CMK (cell line): ENCODE results near the gene MYO9B.

Experiments used
- DNase-seq: peaks from one replicate; pipeline ENCODE4 v3.0.0-alpha.2; 2010; ENCODE audit warnings: low read depth

MYO9B gene, protein sequence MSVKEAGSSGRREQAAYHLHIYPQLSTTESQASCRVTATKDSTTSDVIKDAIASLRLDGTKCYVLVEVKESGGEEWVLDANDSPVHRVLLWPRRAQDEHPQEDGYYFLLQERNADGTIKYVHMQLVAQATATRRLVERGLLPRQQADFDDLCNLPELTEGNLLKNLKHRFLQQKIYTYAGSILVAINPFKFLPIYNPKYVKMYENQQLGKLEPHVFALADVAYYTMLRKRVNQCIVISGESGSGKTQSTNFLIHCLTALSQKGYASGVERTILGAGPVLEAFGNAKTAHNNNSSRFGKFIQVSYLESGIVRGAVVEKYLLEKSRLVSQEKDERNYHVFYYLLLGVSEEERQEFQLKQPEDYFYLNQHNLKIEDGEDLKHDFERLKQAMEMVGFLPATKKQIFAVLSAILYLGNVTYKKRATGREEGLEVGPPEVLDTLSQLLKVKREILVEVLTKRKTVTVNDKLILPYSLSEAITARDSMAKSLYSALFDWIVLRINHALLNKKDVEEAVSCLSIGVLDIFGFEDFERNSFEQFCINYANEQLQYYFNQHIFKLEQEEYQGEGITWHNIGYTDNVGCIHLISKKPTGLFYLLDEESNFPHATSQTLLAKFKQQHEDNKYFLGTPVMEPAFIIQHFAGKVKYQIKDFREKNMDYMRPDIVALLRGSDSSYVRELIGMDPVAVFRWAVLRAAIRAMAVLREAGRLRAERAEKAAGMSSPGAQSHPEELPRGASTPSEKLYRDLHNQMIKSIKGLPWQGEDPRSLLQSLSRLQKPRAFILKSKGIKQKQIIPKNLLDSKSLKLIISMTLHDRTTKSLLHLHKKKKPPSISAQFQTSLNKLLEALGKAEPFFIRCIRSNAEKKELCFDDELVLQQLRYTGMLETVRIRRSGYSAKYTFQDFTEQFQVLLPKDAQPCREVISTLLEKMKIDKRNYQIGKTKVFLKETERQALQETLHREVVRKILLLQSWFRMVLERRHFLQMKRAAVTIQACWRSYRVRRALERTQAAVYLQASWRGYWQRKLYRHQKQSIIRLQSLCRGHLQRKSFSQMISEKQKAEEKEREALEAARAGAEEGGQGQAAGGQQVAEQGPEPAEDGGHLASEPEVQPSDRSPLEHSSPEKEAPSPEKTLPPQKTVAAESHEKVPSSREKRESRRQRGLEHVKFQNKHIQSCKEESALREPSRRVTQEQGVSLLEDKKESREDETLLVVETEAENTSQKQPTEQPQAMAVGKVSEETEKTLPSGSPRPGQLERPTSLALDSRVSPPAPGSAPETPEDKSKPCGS (N-terminal part only)

DNA sequence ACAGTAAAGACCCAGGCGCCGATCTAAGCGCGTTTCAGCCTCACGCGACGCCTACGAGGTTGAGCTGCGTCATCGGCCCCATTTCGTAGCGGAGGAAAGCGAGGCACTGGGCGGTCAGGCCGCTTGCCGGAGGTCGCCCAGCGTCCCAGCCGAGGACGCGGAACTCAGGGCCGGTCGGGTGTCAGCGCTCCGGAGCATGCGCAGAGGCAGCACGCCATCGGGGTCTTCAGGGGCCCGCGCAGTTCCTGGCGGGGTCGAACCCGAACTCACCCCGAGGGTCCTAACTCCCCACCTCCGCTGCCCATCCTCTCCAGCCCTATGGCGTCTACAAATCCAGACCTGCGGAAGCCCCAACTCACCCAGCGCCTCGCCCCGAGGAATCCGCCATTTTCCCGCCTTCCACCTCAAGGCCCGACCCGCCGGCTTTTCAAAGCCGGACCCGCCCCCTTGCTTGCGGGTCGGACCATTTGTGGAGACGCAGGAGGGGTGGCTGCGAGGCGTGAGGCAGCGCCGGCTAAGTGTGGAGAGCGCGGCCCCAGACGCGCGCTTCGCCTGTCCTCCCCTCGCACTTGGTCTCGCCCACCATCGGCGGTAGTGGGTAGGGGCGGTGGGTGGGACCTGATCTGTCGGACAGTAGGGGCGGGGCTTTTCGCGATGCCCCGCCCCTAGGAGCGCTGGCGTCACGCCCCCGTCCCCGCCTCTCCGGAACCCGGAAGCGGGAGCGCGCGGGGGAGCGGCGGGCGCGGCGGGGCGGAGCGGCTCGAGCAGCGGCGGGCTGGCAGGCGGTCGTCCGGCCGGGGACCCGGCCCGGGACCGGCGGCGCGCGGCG, at the start of gene MYO9B, which contains the start of gene HAUS8:
Gene MYO9B (plus strand): TSS at position 743 of the 829 bp plus-strand sequence. CDS start 25,941 bp downstream, outside the sequence.
Gene HAUS8 (minus strand): TSS at position 418 of the 829 bp plus-strand sequence. CDS start 30 bp downstream, at position 388.
- peak; percentile 99 for DNase-seq

DNA sequence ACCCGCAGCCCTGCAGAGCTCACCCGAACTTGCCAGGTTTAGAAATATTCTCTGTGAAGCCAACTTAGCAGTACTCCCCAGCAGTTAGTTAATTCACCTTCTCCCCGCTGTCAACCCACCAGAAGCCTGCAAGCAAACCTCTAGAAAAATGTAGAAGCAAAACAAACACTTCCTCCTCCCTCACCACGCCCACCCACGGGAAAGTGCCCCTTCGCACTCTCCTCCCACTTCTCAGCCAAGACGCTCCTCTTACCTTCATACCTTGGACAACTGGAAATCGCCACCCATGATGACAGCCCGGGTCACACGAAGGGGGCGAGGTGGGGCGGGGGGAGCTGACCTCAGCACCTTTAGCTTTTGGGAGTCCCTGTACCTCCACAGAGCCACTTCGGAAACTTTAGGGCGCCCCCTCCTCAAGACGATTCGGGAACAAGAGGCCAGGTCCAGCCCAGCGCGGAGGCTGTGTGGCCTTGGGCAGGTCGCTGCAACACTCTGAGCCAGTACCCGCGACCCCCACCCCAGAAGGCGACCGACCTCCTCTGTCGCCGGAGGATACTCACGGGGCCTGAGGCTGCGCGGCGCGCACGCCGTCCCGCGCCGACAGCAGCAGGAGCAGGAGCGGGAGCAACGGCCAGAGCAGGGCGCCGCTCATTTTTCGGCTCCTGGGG, 49.5 kb upstream of the MYO9B start:
- DNase-seq: no peak

DNA sequence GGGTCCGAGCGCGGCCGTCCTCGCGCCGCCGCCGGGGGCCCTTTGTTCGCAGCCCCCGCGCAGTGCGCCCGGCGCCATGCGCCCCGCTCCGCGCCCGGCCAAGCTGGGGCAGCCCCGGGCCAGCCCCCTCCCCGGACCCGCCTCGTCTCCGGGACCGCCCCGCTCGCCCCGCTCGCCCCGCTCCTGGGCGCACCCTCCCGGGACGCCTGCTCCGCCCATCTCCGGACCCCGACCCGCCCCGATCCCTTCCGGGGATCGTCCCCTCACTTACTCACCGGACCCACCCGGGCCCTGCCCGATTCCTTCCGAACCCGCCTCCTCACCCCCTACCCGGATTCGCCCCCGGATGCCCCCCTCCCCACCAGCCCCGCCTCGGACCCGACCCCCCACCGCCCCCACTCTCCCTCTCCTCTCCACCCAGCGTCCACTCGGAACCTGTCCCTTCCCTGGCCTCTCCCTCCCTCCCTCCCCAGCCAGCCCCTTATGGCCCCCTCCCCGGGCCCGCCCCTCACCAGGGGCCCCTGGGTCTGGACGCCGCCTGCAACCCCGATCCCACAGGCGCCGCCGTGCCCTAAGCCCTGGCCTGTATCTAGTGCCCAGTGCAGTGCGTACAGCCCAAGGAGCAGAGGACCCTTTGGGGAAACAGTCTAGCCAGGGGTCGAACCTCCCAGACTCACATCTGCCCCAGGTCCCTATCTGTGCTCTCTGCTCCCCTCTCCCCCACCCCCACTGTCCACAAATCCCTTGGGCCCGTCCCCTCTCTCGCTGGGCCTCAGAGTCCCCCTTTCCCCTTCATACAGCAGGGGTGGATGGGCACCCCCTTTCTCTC, 48.7 kb upstream of the MYO9B start, which contains the start of gene CPAMD8:
Gene CPAMD8 (minus strand): TSS at position 105 of the 829 bp plus-strand sequence. CDS start 168 bp downstream, outside the sequence.
- DNase-seq: no peak

DNA sequence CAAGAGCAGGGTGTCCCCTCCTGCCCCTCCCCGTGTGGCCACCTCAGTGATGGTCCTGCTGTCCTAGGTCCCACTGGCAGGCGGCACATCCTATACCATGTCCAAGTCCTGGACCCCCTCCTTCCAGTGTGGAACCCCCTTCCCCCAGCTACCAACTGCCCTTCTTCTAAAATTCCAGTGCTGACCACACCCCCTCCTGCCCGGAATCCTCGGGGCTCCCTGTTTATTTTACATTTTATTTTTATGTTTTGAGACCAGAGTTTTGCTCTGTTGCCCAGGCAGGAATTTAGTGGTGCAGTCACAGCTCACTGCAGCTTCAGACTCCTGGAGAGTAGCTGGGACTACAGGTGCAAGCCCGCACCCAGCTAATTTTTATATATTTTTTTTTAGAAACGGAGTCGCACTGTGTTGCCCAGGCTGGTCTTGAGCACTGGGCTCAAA, 48.0 kb upstream of the MYO9B start:
- no peak for DNase-seq

DNA sequence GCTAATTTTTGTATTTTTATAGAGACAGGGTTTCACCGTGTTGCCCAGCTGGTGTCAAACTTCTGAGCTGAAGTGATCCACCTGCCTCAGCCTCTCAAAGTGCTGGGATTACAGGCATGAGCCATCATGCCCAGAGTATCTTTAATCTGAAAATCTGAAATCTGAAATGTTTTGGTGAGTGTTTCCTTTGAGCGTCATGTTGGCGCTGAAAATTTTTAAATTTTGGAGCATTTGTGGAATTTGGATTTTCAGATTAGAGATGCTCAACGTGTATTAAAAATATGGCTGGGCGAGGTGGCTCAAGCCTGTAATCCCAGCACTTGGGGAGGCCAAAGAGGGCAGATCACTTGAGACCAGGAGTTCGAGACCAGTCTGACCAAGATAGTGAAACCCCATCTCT, 43.8 kb upstream of the MYO9B start:
- no peak for DNase-seq

DNA sequence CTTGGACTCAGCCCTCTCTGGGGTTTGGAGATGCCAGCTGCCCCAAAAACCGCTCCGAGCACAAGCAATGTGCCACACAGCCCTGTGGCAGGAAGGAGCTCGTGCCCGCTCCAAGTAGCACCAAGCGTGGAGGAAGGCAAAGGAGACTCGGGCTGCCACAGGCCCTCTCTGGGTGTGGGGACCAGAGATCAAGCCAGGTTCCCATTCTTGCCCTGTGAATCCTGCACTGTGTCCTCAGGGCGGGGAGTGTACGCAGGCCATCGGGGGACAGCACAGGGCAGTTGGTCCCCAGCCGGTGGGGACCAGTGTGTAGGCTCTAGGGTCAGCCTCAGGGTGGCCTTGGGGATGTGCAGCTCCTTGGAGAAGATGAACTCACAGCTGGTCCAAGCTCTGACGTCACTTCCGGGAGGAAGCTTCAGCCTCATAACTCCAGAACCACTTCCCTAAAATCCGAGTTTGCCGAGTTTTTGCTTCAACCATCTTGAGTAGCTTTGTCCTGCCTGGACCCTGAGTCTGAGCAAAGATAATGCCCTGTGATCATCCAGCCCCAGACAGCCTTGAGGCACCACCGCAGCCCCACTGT, 39.6 kb upstream of the MYO9B start:
- DNase-seq: peak; percentile 33

DNA sequence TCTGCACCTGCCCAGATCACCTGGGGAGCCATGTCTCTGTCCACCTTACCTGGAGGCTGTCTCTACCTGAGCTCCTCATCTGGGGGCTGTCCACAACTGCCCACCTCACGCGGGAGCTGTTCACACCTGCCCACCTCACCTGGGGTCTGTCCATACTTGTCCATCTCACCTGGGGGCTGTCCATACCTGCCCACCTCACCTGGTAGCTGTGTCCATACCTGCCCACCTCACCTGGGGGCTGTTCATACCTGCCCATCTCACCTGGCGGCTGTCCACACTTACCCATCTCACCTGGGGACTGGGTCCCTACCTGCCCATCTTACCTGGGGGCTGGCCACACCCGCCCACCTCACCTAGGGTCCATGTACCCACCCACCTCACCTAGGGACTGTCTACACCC, 38.9 kb upstream of the MYO9B start:
- no peak for DNase-seq

DNA sequence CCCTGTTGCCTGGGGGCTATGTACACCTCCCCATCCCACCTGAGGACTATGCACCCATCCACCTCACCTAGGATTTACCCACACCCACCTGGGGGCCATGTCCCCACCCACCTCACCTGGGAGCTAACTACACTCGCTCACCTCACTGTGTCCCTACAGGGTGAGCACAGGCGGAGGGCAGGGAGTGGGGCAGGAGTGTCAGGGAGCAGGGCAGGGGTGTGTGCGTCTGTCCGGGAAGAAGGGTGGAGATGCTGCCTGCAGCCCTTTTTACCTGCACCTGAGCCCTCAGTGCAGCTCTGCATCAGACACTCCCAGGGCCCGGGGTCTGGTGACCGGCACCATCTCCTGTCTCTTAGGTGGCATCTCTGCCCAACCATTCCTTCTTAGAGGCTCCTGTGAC, 38.4 kb upstream of the MYO9B start:
- no peak for DNase-seq

DNA sequence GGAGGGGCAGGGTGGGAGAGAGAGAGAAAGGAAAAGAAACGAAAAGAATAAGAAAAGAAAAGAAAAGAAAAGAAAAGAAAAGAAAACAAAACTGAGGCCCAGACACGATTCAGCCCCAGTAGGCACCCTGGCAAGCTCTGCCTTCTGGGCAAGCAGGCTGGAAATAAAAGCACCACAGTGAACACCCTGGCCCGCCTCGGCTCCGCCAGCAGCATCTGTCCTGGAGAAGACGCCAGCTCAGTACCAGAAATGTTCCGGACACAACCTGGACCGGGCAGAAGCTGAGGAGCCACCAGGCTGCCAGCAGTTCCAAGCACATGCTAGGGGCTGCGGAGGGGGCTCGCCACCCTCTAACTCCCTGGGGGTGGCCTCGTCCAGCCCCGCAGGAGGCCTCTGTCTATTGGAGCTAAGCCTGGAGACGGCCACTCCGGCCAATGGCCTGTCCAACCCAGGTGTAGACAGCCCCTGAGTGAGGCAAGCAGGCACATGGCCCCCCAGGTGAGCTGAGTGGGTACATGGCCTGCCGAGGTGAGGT, 37.5 kb upstream of the MYO9B start:
- DNase-seq: no peak

DNA sequence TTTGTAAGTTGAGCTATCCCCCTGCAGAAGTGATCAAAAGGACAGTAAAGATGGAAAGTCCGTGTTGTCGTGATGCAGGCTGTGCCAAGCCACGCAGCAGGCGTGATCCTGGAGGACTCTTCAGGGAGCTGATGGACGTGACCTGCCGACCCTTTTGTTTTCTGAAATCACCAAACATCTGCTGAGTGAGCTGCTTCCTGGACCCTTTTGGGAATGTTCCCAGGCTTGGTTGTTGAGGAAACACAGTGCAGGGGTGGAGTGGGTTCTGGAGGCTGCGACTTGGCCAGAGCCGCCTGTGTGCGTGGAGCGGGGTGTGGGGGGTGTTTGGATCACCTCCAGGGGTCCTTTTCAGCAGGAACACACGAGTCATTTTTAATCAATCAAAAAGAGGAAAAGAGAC, 33.6 kb upstream of the MYO9B start:
- no peak for DNase-seq

DNA sequence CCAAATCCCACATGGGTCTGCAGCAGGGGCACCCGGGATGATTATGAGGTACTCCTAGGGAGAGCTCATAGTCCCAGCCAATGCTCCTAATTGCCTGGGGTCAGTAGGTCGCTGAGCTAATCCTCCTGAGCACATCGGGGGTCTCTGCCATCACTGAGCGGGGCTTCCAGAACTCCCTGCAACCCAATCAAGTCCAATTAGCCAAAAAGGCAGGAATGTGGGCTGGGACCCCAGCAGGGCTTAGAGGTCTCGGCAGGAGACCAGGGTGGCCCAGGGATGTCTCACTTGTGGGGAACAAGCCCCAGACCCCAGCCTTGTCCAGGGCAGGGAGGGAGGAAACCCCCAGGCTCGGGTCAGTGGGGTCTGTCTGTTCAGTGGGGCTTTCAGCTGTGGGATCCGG, 31.8 kb upstream of the MYO9B start:
- no peak for DNase-seq

DNA sequence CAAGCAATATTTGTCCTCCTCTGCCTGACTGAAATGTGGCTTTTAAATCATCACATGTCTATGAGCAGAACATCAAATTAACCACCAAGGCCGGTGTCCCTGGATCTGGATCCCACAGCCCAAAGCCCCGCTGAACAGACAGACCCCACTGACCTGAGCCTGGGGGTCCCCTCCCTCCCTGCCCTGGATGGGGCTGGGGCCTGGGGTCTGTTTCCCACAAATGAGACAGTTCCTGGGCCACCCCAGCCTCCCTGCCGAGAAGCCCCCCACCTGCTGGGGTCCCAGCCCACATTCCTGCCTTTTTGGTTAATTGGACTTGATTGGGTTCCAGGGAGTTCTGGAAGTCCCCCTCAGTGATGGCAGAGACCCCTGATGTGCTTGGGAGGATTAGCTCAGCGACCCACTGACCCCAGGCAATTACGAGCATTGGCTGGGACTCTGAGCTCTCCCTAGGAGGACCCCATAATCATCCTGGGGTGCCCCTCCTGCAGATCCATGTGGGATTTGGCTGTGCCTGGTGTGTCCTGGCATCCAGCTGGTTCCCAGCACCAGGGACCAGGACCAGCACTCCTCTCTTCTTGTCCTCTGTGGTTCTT, 29.6 kb upstream of the MYO9B start:
- DNase-seq: no peak

DNA sequence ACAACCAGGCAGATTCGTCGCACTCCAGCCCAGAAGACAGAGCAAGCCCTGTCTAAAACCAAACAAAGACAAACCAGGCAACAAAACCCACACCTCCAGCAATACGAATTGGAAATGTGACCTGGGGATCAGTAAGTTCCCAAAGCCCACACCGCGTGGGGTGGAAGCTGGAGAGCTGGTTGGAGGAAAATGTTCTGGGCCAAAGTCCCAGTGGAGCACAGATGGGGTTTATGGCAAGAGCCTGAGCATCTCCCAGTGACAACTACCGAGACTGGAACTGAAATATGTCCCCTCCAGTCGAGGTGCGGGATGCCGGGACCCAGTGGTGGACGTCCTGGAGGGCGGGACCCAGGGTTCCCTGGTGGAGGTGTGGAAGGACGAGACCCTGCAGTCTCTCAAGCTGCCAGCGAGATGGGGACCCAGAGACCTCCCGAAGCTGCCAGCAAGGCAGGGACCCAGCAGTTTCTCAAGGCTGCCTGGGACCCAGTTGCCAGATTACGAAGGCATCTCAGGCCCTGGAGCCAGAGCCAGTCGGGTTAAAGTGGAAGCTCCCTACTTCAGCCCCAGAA, 26.6 kb upstream of the MYO9B start:
- no peak for DNase-seq

DNA sequence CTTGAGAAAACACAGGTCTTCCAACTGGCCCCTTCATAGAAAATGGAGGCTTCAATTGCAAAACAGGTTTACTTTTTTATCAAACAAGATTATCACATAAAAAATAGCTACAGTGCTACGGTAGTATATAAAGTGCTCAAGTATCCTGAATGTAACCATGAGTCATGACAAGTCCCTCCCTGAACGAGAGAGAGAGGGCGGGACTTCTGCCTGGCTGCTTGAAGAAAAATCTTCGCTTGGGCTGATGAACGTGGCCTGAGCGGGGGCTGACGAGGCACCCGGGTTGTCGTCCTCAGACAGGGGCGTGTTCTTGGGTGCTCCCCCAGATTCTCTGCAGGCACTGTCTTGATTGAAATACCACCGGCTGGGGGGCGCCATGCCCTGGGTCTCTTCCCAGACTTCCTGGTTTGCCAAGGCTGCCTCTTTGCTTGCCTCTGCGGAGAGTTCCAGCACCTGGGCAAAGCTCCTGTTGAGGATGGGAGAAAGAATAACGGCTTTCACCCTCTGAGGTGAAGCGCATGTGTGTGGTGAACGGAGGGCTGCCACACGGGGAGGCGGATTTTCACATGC, 25.8 kb upstream of the MYO9B start:
- DNase-seq: no peak

DNA sequence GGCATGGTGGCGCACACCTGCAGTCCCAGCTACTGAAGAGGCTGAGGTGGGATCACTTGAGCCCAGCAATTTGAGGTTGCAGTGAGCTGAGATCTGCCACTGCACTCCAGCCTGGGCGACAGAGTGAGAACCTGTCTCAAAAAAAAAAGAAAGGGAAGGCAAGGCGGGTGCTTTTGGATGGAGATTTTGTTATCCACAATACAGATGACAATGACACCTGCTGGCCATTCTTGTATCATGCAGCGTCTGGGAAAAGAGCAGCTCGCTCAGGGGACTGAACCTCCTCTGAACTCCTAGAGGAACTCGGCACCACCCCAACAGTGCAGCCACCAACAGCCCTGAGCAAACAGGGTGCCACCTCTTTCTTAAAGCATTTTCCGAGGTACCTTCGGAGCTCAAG, 23.1 kb upstream of the MYO9B start:
- no peak for DNase-seq

DNA sequence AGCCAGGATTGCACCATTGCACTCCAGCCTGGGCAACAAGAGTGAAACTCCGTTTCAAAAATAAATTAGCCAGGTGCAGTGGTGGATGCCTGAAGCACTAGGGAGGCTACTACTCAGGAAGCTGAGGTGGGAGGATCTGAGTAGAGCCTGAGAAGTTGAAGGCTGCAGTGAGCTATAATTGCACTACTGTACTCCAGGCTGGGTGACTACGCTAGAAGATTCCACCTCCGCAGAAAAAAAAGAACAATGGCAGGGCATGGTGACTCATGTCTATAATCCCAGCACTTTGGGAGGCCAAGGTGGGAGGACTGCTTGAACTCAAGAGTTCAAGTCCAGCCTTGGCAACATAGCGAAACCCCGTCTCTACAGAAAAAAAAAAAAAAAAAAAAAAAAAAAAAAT, 20.8 kb upstream of the MYO9B start:
- DNase-seq: no peak

DNA sequence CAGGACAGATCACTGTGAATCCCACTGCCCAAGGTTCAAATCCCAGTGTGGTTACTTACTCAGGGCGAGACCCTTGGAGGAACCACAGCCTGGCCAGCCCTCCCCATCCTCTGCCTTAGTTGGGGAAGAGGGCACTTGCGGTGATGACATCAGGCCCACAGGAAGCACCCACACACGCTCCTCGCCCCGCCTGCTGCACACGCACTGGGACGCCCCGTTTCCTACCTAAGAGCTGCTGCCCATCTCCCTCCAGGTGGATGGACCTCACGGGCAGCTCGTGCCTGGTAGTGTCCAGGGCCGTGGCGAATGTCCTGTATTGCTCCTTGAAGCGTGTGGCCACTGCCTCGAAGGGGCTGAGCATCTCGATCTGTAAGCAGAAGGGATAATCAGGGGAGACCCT, 19.9 kb upstream of the MYO9B start:
- DNase-seq: no peak

DNA sequence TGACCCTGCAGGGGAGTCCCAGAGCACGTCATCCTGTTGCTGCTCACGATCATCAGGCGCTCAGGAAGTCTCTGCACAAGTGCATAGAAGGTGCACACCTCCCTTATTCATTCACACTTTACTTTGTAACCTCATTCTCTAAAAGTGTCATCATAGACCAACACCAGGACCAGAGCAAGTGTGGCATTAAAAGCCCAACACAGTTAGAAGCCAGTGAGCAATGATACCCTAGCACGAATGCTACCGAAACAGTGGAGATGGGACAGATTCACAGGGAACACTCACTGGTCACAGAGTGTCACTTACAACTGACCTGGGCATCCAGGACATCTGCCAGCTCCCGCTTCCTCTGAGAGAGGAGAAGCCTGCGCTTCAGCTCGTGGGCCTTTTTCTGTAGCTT, 17.3 kb upstream of the MYO9B start:
- DNase-seq: no peak
